PFSK-1 (cell line): ENCODE measurements around the gene NAXD.

ENCODE experiments used
- POLR2AphosphoS5 ChIP-seq: IDR thresholded peaks from 2 replicates; pipeline ENCODE4 v1.6.1; 2012; ENCODE audit warnings: low read depth, mild to moderate bottlenecking, control low read depth, low read length, moderate library complexity
- REST ChIP-seq, 2 experiments: IDR thresholded peaks; 2 replicates each; pipeline versions ENCODE4 v1.6.1 to v1.8.0; 2011 to 2012; ENCODE audit warnings: low read depth in 2 of 2, low read length in 2 of 2, control low read depth in 1 of 2, inconsistent platforms in 1 of 2, mild to moderate bottlenecking in 1 of 2, moderate library complexity in 1 of 2; ENCODE audit not compliant: insufficient read depth in 1 of 2
- SIN3A ChIP-seq: IDR thresholded peaks from 2 replicates; pipeline ENCODE4 v1.6.1; 2012; ENCODE audit warnings: mild to moderate bottlenecking, low read length, moderate library complexity, borderline replicate concordance; ENCODE audit not compliant: insufficient read depth
- TAF1 ChIP-seq: IDR thresholded peaks from 2 replicates; pipeline ENCODE4 v1.6.1; 2012; ENCODE audit warnings: low read length, control low read depth, borderline replicate concordance; ENCODE audit not compliant: insufficient read depth

GRCh38 chr13:110607675-110608224 is 7.6 kb upstream of the NAXD start:
- TF ChIP-seq POLR2AphosphoS5 (no peak), SIN3A (no peak), TAF1 (no peak), REST (IDR thresholded peaks at IDR 0.05; ENCODE audit: insufficient read depth in 1 of 2, low read depth in 2 of 2, low read length in 2 of 2) (no peak)
